ENCODE data around the gene SEPTIN10. TPM values are rescaled to one million over a fixed set of nuclear protein-coding genes. Genes with fewer than 3 reads are reported as not detected.

Gene SEPTIN10
- total and polyA plus RNA-seq, 9 of the 15 experiments (the other 6 are each of a cell fraction or from before 2014, with no cell fraction given) = 0.40 TPM; not detected in 8

GRCh38 chr2:109647636-109648035 lies 33.9 kb upstream of the SEPTIN10 start:
- Histone ChIP-seq H3K9ac (ENCODE audit: insufficient read depth in 1 of 2, low read depth in 2 of 2, low read length in 2 of 2) (no peak overlapping the region), H3K4me1 (replicated peaks in 1 of 2; ENCODE audit: control insufficient read depth in 2 of 2, insufficient read depth in 2 of 2, low read length in 2 of 2) (no peaks in the 10 kb centered on the region; a peak in 1 of 5 replicates), H2AFZ (ENCODE audit: low read depth, low read length) (no peak overlapping the region), H4K20me1 (replicated peaks; ENCODE audit: control insufficient read depth, insufficient read depth, low read length) (no peaks in the 10 kb centered on the region), H3K36me3 (ENCODE audit: control insufficient read depth, insufficient read depth, low read length) (no peaks in the 10 kb centered on the region), H3K4me2 (ENCODE audit: insufficient read depth, low read length) (no peak overlapping the region), H3K9me3 (replicated peaks; ENCODE audit: control insufficient read depth, insufficient read depth, low read depth, low read length) (no peaks in the 10 kb centered on the region), H3K9me1 (ENCODE audit: control insufficient read depth, insufficient read depth, low read length) (no peaks in the 10 kb centered on the region), H3K4me3 (no peak overlapping the region), H3K27me3 (ENCODE audit: control insufficient read depth in 2 of 2, insufficient read depth in 2 of 2, low read length in 2 of 2) (peaks cover 15 to 52% of the 10 kb centered on the region in 2 experiments; a peak in 4 of 5 replicates), H3K79me2 (ENCODE audit: control insufficient read depth, insufficient read depth, low read length) (no peaks in the 10 kb centered on the region), H3K27ac (ENCODE audit: extremely low read depth, low read depth, low read length) (no peak overlapping the region)
- BruUV-seq (replicated peaks) = no TSS peak
- WGBS (ENCODE audit: insufficient coverage, low coverage, missing lambda C conversion rate) = 7% methylated on average over 7 of the region's 7 CpGs
- no peak for TF ChIP-seq ZNF551 (CRISPR knock-in tag; IDR thresholded peaks at IDR 0.05)
- TF ChIP-seq CTBP1 (IDR thresholded peaks at IDR 0.05; ENCODE audit: borderline replicate concordance) = no peak
- TF ChIP-seq CHD4 (IDR thresholded peaks at IDR 0.05; ENCODE audit: insufficient read depth, insufficient replicate concordance, low read depth, low read length, poor library complexity, severe bottlenecking) = no peak
- no peak for TF ChIP-seq ZBTB17 (CRISPR knock-in tag; IDR thresholded peaks at IDR 0.05)
- no peak for TF ChIP-seq FIP1L1 (IDR thresholded peaks at IDR 0.05; ENCODE audit: low read depth, low read length, poor library complexity, severe bottlenecking)
- no peak for TF ChIP-seq ELF2 (CRISPR knock-in tag; IDR thresholded peaks at IDR 0.05)
- TF ChIP-seq, protein P1, sequence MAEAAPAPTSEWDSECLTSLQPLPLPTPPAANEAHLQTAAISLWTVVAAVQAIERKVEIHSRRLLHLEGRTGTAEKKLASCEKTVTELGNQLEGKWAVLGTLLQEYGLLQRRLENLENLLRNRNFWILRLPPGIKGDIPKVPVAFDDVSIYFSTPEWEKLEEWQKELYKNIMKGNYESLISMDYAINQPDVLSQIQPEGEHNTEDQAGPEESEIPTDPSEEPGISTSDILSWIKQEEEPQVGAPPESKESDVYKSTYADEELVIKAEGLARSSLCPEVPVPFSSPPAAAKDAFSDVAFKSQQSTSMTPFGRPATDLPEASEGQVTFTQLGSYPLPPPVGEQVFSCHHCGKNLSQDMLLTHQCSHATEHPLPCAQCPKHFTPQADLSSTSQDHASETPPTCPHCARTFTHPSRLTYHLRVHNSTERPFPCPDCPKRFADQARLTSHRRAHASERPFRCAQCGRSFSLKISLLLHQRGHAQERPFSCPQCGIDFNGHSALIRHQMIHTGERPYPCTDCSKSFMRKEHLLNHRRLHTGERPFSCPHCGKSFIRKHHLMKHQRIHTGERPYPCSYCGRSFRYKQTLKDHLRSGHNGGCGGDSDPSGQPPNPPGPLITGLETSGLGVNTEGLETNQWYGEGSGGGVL (CRISPR knock-in tag; IDR thresholded peaks at IDR 0.05) = no peak
- TF ChIP-seq ZFP1 (CRISPR knock-in tag; IDR thresholded peaks at IDR 0.05) = no peak
- TF ChIP-seq TEAD1 (CRISPR knock-in tag; IDR thresholded peaks at IDR 0.05) = no peak
- no peak for TF ChIP-seq FOXA3 (CRISPR knock-in tag; conservative IDR thresholded peaks at IDR 0.05 in 1 of 2, IDR thresholded peaks at IDR 0.05 in 1 of 2)
- no peak for ATAC-seq
- FAIRE-seq = no peak
- in situ Hi-C loops (cut with MboI) = no loop called here
- intact Hi-C loops (cut with micrococcal nuclease) = no loop called here
- CTCF ChIA-PET (ENCODE audit: low intra/inter-chr PET ratio) = no interaction called here
- no peak for DNase-seq (ENCODE audit: extremely low read depth in 1 of 4, low spot score in 3 of 4)
- POLR2A ChIA-PET = no interaction called here

All from K562 (cell line).